ENCODE results near the gene PCARE. TPM values are rescaled to one million over a fixed set of nuclear protein-coding genes. Genes with fewer than 3 reads are reported as not detected.

Gene PCARE
- total RNA-seq, 2 donors from 2014 or later, result 0.58 to 1.0 TPM

- intact Hi-C loops (cut with DNase I), result loop anchor here in 1 of 2 donors (10.0 kb wide), 1 partner anchor 99 kb away; the partner anchor contains the start of gene CLIP4
- ATAC-seq (peak; percentile 21 to 53), DNase-seq (peak; percentile 71)
Measured at GRCh38 chr2:29015701-29016470, 58.4 kb downstream of the PCARE start.

- intact Hi-C loops (cut with DNase I), result loop anchor here in 1 of 2 donors (5.0 to 10.0 kb wide), 3 partner anchors 38 to 100 kb away; partner anchors contain the start of gene CLIP4
- ATAC-seq, result peak; percentile 31 to 50
- DNase-seq, result peak; percentile 74
Measured at GRCh38 chr2:29014811-29015421, 59.4 kb downstream of the PCARE start.

DNA sequence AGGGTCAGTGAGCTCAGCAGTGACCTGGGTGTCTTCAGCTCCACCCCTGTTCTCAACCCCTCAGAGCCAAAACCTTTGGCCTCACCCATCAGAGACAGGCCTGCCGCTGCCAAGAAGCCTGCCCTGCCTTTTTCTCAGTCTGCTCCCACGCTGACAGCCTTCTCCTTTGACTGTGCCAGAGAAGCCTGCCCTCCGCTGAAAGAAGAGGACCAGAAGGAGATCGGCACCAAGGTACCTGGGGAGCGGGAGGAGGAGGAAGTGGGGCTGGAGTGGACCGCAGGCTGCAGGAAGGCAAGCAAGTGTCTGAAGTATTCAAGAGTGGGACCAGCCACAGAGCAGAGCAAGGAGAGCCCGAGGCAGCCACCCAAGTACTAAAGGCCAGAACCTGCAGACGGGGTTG, 60.0 kb downstream of the PCARE start:
- ATAC-seq (peak in 1 of 2 donors; percentile 11), DNase-seq (peak; percentile 50)
- intact Hi-C loops (cut with DNase I), result loop anchor here in 1 of 2 donors (5.0 to 10.0 kb wide), 3 partner anchors 37 to 100 kb away; partner anchors contain the start of gene CLIP4

DNA sequence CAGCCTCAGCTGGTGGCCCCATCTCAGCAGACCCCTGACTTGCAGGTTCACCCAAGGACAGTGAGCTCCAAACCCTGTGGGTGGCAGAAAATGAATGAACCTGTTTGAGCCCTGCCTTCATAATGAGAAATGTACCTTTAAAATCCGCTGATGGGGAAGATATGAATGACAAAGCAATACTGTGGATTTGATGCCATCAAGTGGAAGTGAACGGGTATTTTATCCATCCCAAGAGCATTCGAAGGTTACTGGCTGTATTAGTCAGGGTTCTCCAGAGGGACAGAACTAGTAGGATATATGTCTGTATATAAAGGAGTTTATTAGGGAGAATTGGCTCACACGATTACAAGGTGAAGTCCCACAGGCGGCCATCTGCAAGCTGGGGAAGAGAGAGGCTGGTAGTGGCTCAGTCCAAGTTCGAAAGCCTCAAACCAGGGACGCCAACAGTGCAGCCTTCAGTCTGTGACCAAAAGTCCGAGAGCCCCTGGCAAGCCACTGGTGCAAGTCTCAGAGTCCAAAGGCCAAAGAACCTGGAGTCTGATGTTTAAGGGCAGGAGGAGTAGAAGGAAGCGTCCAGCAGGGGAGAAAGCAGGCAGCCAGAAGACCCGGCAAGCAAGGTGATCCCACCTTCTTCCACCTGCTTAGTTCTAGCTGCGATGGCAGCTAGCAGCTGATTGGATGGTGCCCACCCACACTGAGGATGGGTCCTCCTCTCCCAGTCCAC, 61.1 kb downstream of the PCARE start:
- no peak for DNase-seq
- no peak for ATAC-seq

GRCh38 chr2:29012211-29012681, 62.1 kb downstream of the PCARE start:
- intact Hi-C loops (cut with DNase I), result loop anchor here in 1 of 2 donors (5.0 to 10.0 kb wide), 3 partner anchors 35 to 103 kb away; partner anchors contain the start of gene CLIP4
- peak; percentile 86 for DNase-seq
- peak; percentile 38 to 64 for ATAC-seq

More for the DNA sequence above, 61.1 kb downstream of the PCARE start:
- intact Hi-C loops (cut with DNase I), result loop anchor here in 1 of 2 donors (5.0 to 10.0 kb wide), 3 partner anchors 36 to 102 kb away; partner anchors contain the start of gene CLIP4

Other genes with a start within 250 kb of the PCARE start
- gene TRMT61B, start 204.2 kb downstream of the PCARE start, total RNA-seq, result 10 to 100 TPM; 14.3 to 16.0 TPM
- 10 to 100 TPM; 17.9 to 43.4 TPM for gene WDR43, start 179.9 kb downstream of the PCARE start, total RNA-seq
- gene TOGARAM2, start 93.2 kb downstream of the PCARE start, total RNA-seq, result 10 to 100 TPM; 15.5 to 24.8 TPM
- gene CLIP4, start 40.9 kb upstream of the PCARE start, total RNA-seq, result 10 to 100 TPM; 45.1 to 63.1 TPM

Measured in left cardiac atrium (tissue), 4 donors.